Type B pancreatic cell (in vitro differentiated cells): ENCODE data around the gene GDI2. TPM values are rescaled to one million over a fixed set of nuclear protein-coding genes. Genes with fewer than 3 reads are reported as not detected.

Source experiments
- DNase-seq: peaks from one replicate; pipeline ENCODE4 v3.0.0; 2021; ENCODE audit warnings: mixed read lengths; ENCODE audit not compliant: unreplicated experiment; ENCODE audit errors: extremely low spot score
- H3K27ac Mint-ChIP-seq: 2 replicates; pipeline ENCODE4 v1.8.0; 2021; ENCODE audit warnings: mild to moderate bottlenecking, mixed read lengths
- H3K27me3 Mint-ChIP-seq: 2 replicates; pipeline ENCODE4 v1.8.0; 2021; ENCODE audit warnings: mixed read lengths
- H3K36me3 Mint-ChIP-seq: 2 replicates; pipeline ENCODE4 v1.8.0; 2021; ENCODE audit warnings: mixed read lengths
- H3K4me1 Mint-ChIP-seq: one replicate; pipeline ENCODE4 v1.8.0; 2021; ENCODE audit warnings: mixed read lengths; ENCODE audit not compliant: unreplicated experiment
- H3K4me3 Mint-ChIP-seq: 2 replicates; pipeline ENCODE4 v1.8.0; 2021; ENCODE audit warnings: mild to moderate bottlenecking, mixed read lengths
- H3K9me3 Mint-ChIP-seq: 2 replicates; pipeline ENCODE4 v1.8.0; 2021; ENCODE audit warnings: mixed read lengths
- CTCF ChIP-seq: fragments of 200-600 bp; sonication (generic); conservative IDR thresholded peaks from 2 replicates; pipeline ENCODE4 v1.5.0; 2021; ENCODE audit warnings: antibody characterized with exemption, mild to moderate bottlenecking
- total RNA-seq: library from RNA; stranded (reverse); gene quantifications from 2 replicates; pipeline ENCODE4 v1.2.1, GENCODE V29; 2021; ENCODE audit warnings: low replicate concordance

The GDI2 gene
- total RNA-seq, 1 donor from 2014 or later: 245 TPM

DNA sequence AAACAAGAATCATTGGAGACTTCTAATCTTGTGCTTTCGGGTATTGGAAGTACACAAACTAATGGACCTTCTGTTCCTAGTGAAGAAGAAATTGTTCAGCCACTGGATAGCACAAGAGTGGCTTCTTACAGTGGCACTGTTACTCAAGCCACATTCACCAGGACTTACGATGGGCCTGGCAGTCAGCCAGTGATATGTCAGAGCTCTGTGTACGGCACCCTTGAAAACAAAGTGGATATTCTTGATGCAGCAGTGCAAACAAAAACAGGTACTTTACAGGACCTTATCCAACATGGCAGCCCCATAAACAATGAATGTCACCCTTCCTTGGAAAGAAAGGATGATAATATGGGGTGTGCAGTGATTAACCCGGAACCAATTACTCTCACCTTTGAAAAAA lies 67.0 kb downstream of the GDI2 start:
- Mint-ChIP-seq H3K4me1 (peaks cover 3% of the 10 kb centered on the region), H3K9me3 (no peaks in the 10 kb centered on the region), H3K4me3 (no peak overlapping the region), H3K27ac (no peak overlapping the region), H3K36me3 (peaks cover 60% of the 10 kb centered on the region), H3K27me3 (no peaks in the 10 kb centered on the region)
- TF ChIP-seq CTCF: no peak
- DNase-seq: no peak

- H3K36me3 Mint-ChIP-seq: peaks cover 61% of the 10 kb centered on the region
- DNase-seq: no peak
- H3K4me3 Mint-ChIP-seq: no peak overlapping the region
- no peaks in the 10 kb centered on the region for H3K4me1 Mint-ChIP-seq
- H3K27me3 Mint-ChIP-seq: no peaks in the 10 kb centered on the region
- H3K9me3 Mint-ChIP-seq: no peaks in the 10 kb centered on the region
- TF ChIP-seq CTCF: no peak
- no peak overlapping the region for H3K27ac Mint-ChIP-seq
Observed at GRCh38 chr10:5744849-5745248, 68.4 kb downstream of the GDI2 start.

DNA sequence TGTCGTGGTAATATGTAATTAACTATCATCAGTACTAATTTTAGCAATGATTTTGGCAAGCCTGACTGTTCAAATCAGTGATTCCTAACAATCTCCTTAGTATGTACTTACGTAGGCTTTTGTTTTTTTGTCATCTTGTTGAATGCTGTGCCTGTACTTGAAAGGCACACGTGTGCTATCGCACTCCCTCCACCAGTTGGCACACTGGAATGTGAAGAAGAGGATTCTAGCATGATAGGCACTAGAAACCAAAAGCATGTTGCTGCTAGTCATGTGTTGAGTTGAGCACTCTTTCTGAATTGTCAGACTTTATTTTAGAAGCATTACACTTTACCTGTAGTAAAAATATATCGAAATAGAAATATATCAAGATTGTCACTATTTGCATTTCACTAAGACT lies 69.5 kb downstream of the GDI2 start:
- Mint-ChIP-seq H3K9me3 (no peaks in the 10 kb centered on the region), H3K27ac (no peak overlapping the region), H3K27me3 (no peaks in the 10 kb centered on the region), H3K36me3 (peaks cover 58% of the 10 kb centered on the region), H3K4me1 (no peaks in the 10 kb centered on the region), H3K4me3 (no peak overlapping the region)
- no peak for DNase-seq
- TF ChIP-seq CTCF: no peak

GRCh38 chr10:5742116-5742515 lies 71.1 kb downstream of the GDI2 start:
- Mint-ChIP-seq H3K4me1 (peaks cover 6% of the 10 kb centered on the region), H3K27ac (no peak overlapping the region), H3K36me3 (peaks cover 54% of the 10 kb centered on the region), H3K9me3 (no peaks in the 10 kb centered on the region), H3K4me3 (no peak overlapping the region), H3K27me3 (no peaks in the 10 kb centered on the region)
- no peak for DNase-seq
- no peak for TF ChIP-seq CTCF

- H3K27ac Mint-ChIP-seq: no peak overlapping the region
- no peaks in the 10 kb centered on the region for H3K27me3 Mint-ChIP-seq
- H3K4me3 Mint-ChIP-seq: no peak overlapping the region
- no peak for TF ChIP-seq CTCF
- no peaks in the 10 kb centered on the region for H3K9me3 Mint-ChIP-seq
- no peak for DNase-seq
- peaks cover 7% of the 10 kb centered on the region for H3K4me1 Mint-ChIP-seq
- peaks cover 52% of the 10 kb centered on the region for H3K36me3 Mint-ChIP-seq
Observed at GRCh38 chr10:5741276-5741675, 72.0 kb downstream of the GDI2 start.

GRCh38 chr10:5738427-5738826 lies 74.8 kb downstream of the GDI2 start:
- no peak for TF ChIP-seq CTCF
- no peak overlapping the region for H3K27ac Mint-ChIP-seq
- no peaks in the 10 kb centered on the region for H3K9me3 Mint-ChIP-seq
- no peak overlapping the region for H3K4me3 Mint-ChIP-seq
- H3K4me1 Mint-ChIP-seq: peaks cover 7% of the 10 kb centered on the region
- H3K36me3 Mint-ChIP-seq: peaks cover 43% of the 10 kb centered on the region
- no peaks in the 10 kb centered on the region for H3K27me3 Mint-ChIP-seq
- no peak for DNase-seq
